SU-DHL-6 (cell line): Measurements from ENCODE around the gene ANXA7.
A peak's percentile ranks its signal among the peaks of the same experiment; 100 is the strongest.

Source experiments
- H2AFZ ChIP-seq: fragments of 200-600 bp; sonication (generic); 2 replicates; pipeline ENCODE4 v1.6.1; 2014; ENCODE audit warnings: low read depth, mild to moderate bottlenecking, moderate library complexity, mixed read lengths, antibody characterized with exemption, low read length; ENCODE audit not compliant: severe bottlenecking
- H3F3A ChIP-seq: fragments of 200-600 bp; shearing (Covaris generic); 2 replicates; pipeline ENCODE4 v1.6.0; 2016; ENCODE audit warnings: antibody characterized with exemption, mild to moderate bottlenecking; ENCODE audit not compliant: insufficient read depth
- H3K27ac ChIP-seq: fragments of 200-600 bp; sonication (generic); 2 replicates; pipeline ENCODE4 v1.5.1; 2016; ENCODE audit warnings: low read depth, mild to moderate bottlenecking, low read length, moderate library complexity, mixed read lengths
- H3K27me3 ChIP-seq: fragments of 200-600 bp; sonication (generic), shearing (Covaris generic); 2 replicates; pipeline ENCODE4 v1.6.0; 2014; ENCODE audit warnings: mild to moderate bottlenecking, low read length
- H3K36me3 ChIP-seq: fragments of 200-600 bp; sonication (generic); 2 replicates; pipeline ENCODE4 v1.6.1; 2014; ENCODE audit warnings: mild to moderate bottlenecking, low read length, mixed read lengths
- H3K4me2 ChIP-seq: fragments of 300-600, 200-600 bp; shearing (Covaris generic), sonication (generic); 2 replicates; pipeline ENCODE4 v1.6.0; 2014; ENCODE audit warnings: low read length, low read depth, mild to moderate bottlenecking; ENCODE audit not compliant: poor library complexity, severe bottlenecking
- H3K4me3 ChIP-seq: fragments of 200-600 bp; sonication (generic); 2 replicates; pipeline ENCODE4 v1.5.1; 2014; ENCODE audit warnings: antibody characterized with exemption, low read length, mild to moderate bottlenecking, mixed read lengths; ENCODE audit not compliant: insufficient read depth, poor library complexity, severe bottlenecking
- H3K79me2 ChIP-seq: fragments of 200-600 bp; sonication (generic); 2 replicates; pipeline ENCODE4 v1.6.1; 2014; ENCODE audit warnings: mild to moderate bottlenecking, low read length, moderate library complexity; ENCODE audit not compliant: insufficient read depth
- H3K9ac ChIP-seq: fragments of 200-600 bp; sonication (generic); 2 replicates; pipeline ENCODE4 v1.7.0; 2014; ENCODE audit warnings: mild to moderate bottlenecking, low read length
- H3K9me2 ChIP-seq: fragments of 200-600 bp; sonication (generic); replicated peaks from 2 replicates; pipeline ENCODE4 v1.6.1; 2014; ENCODE audit warnings: low read length; ENCODE audit not compliant: insufficient read depth
- H3K9me3 ChIP-seq: fragments of 200-600 bp; sonication (generic); 2 replicates; pipeline ENCODE4 v1.6.1; 2014; ENCODE audit warnings: low read length, mixed read lengths; ENCODE audit not compliant: insufficient read depth
- H4K20me1 ChIP-seq: fragments of 200-600 bp; sonication (generic); 2 replicates; pipeline ENCODE4 v1.6.1; 2014; ENCODE audit warnings: low read depth, mild to moderate bottlenecking, antibody characterized with exemption, low read length, moderate library complexity, mixed read lengths
- CTCF ChIP-seq: fragments of 200-600 bp; sonication (generic); IDR thresholded peaks from one replicate; pipeline ENCODE4 v1.5.1; 2017; ENCODE audit warnings: antibody characterized with exemption, mild to moderate bottlenecking, low read length, moderate library complexity; ENCODE audit not compliant: insufficient read depth, poor library complexity, severe bottlenecking
- EZH2phosphoT487 ChIP-seq: fragments of 200-600 bp; sonication (generic), shearing (Covaris generic); conservative IDR thresholded peaks from 2 replicates; pipeline ENCODE4 v1.6.1; 2018; ENCODE audit warnings: mild to moderate bottlenecking, antibody characterized with exemption, low read length, moderate library complexity, mixed read lengths

ANXA7 gene

GRCh38 chr10:73364964-73365363 is 48.9 kb downstream of the ANXA7 start:
- H2AFZ ChIP-seq = no peak overlapping the region
- no peak overlapping the region for H3K9ac ChIP-seq
- TF ChIP-seq CTCF (no peak), EZH2phosphoT487 (no peak)
- H3K27me3 ChIP-seq = no peaks in the 10 kb centered on the region
- no peak overlapping the region for H3K27ac ChIP-seq
- no peaks in the 10 kb centered on the region for H3K79me2 ChIP-seq
- H4K20me1 ChIP-seq = no peaks in the 10 kb centered on the region
- H3K36me3 ChIP-seq = no peaks in the 10 kb centered on the region
- peaks cover 7% of the 10 kb centered on the region; the same call in 1 of the 2 replicates for H3F3A ChIP-seq
- H3K4me2 ChIP-seq = no peak overlapping the region
- H3K9me3 ChIP-seq = no peaks in the 10 kb centered on the region
- H3K4me3 ChIP-seq = no peak overlapping the region
- H3K9me2 ChIP-seq = no peaks in the 10 kb centered on the region

GRCh38 chr10:73359492-73359891 is 54.4 kb downstream of the ANXA7 start:
- Histone ChIP-seq H4K20me1 (no peaks in the 10 kb centered on the region), H3K9me3 (no peaks in the 10 kb centered on the region), H3K36me3 (no peaks in the 10 kb centered on the region), H3K9ac (no peak overlapping the region), H3K27ac (no peak overlapping the region), H3K79me2 (no peaks in the 10 kb centered on the region), H2AFZ (peak overlapping the region; percentile 72), H3K4me3 (no peak overlapping the region), H3K27me3 (no peaks in the 10 kb centered on the region), H3K4me2 (peak overlapping the region; percentile 69), H3F3A (peaks cover 9% of the 10 kb centered on the region), H3K9me2 (no peaks in the 10 kb centered on the region)
- no peak for TF ChIP-seq EZH2phosphoT487
- TF ChIP-seq CTCF = no peak

- Histone ChIP-seq H3K27me3 (no peaks in the 10 kb centered on the region), H3K4me3 (peak within 1 kb of the TSS; percentile 55), H3K9ac (peak within 1 kb of the TSS; percentile 59), H3K9me3 (no peaks in the 10 kb centered on the region), H3F3A (peaks cover 9% of the 10 kb centered on the region), H3K4me2 (peak within 1 kb of the TSS; percentile 69), H2AFZ (peak within 1 kb of the TSS; percentile 72), H3K9me2 (no peaks in the 10 kb centered on the region), H3K36me3 (no peaks in the 10 kb centered on the region), H3K79me2 (no peaks in the 10 kb centered on the region), H4K20me1 (no peaks in the 10 kb centered on the region), H3K27ac (no peak within 1 kb of the TSS)
- TF ChIP-seq CTCF (no peak), EZH2phosphoT487 (no peak)
Measured at GRCh38 chr10:73358331-73359279, 55.3 kb downstream of the ANXA7 start, which contains the start of gene CFAP70. CFAP70 (minus strand) TSS chr10:73358864; CDS start chr10:73354796, 4,068 bp downstream.
